ENCODE data around the gene CEPT1.
A peak's percentile ranks its signal among the peaks of the same experiment; 100 is the strongest.

The CEPT1 gene

DNA sequence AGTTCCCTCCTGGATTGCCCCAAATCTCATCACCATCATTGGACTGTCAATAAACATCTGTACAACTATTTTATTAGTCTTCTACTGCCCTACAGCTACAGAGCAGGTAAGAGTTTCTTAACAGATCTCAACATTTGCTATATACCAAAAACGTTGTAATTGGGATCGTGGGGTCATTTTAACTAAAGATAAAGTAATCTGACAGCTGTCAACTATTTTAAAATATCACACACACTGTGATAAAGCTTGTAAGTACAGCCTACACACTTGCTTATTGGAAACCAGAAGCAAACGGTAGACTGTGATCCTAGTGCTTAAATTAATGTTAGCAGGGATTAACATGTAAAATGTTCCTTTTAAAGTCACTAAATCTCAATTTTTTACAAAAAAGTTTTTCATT lies 7.9 kb downstream of the CEPT1 start:
- no peak for DNase-seq

DNA sequence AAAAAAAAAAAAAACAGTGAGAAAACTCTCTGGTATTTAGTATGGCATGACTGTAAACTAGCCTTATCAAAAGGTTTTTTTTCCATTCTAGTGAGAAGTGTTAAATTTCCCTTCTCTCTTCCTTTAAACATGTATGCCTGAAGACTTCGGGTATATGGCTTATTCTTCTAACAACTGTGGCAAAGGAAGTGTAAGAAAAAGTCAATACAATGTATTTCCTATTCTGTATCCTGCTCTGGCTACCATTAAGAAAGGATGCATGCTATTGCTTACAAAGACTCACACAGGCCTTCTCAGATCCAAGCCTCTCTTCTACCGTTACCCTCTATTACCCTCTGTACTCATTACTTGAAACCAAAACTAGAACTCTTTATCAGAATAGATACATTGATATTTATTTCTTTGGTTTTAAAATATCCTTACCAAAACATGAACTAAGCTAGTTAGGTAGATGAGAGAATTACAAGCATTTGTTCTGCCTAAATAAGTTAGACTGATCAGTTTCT lies 8.4 kb downstream of the CEPT1 start:
- no peak for DNase-seq

DNA sequence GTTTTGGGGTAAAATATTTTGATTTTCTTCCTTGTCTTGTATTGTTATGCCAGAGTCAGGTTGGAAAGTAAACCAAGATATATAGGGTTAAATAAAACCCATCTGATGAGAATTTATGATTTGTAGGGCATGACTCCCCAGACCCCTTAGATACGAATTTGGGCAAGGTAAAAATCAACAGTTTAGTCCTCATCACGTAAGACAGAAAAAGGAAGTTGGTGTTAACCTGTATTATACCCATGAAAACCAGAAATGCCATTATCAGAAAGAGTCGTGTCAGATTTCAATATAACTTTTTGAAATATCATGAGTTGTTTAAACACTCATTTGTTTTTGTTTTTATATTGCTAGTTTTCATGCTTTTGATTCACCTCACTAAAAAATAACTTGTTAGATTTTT lies 11.8 kb downstream of the CEPT1 start:
- DNase-seq: no peak

DNA sequence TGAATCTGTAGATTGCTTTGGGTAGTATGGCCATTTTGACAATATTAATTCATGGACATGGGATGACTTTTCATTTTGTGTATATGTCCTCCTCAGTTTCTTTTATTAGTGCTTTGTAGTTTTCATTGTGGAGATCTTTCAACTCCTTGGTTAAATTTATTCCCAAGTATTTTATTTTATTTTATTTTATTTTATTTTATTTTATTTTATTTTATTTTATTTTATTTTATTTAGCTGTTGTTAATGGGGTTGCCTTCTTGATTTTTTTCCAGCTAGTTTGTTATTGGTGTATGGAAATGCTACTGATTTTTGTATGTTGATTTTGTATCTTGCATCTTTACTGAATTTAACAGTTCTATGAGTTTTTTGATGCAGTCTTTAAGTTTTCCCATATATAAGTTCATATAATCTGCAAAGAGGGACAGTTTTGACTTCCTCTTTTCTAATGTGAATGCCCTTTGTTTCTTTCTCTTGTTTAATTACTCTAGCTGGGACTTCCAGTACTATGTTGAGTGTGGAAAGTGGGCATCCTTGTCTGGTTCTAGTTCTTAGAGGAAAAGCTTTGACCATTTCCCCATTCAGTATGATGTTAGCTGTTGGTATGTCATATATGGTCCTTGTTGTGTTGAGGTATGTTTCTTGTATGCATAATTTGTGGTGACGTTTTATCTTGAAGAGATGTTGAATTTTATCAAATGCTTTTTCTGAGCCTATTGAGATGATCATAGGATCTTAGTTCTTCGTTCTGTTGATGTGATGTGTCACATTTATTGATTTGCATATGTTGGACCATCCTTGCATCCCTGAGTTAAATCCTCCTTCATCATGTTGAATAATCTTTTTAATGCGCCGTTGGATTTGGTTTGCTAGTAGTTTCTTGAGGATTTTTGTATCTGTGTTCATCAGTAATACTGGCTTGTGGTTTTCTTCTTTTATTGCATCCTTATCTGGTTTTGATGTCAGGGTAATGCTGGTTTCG lies 14.3 kb downstream of the CEPT1 start:
- DNase-seq: no peak

DNA sequence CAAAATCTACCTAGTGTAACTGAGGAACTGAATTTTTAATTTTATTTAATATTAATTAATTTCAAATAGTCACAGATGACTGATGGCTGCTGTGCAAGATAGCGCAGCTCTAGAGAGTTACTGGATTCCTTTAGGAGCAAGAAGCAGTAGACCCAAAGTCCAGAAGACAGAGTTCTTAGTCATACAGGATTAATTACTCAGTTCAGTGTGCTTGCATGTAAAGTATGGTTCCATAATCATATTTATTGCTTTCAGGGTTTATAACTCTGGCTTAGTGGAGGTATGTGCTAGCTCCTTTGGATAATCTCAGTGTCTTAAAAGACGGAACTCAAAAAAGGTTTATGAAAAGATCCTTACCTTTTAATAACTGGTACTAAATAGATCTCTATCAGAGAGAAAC lies 17.4 kb downstream of the CEPT1 start:
- no peak for DNase-seq

DNA sequence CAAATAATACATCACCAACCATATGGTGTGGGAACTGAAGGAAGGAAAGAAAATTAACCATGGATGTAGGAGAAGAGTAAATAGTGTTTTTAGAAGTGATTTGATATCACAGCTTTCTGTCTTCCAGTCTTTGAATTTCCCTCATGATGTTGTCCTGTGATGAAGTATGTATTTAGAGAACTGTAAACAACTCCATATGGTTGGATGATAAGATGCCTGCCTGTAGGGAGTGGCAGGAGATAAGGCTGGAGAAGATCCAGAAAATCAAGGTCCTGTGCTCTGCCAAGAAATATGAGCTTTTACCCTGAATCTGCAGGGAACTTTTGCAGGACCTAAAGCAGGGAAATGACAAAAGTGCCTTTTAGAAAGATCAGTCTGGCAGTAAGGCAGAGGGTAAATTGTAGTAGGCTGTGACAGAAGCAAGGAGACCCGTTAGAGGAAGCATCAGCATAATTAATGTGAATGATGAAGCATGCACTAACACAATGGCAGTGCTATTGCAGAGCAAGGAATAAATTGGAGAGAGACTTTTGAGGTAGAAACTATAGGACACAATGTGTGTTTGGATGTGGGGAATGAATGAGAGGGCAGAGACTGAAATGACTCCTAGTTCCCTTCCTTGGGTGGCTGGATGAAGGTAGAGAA lies 21.9 kb downstream of the CEPT1 start:
- DNase-seq: peak; percentile 19

DNA sequence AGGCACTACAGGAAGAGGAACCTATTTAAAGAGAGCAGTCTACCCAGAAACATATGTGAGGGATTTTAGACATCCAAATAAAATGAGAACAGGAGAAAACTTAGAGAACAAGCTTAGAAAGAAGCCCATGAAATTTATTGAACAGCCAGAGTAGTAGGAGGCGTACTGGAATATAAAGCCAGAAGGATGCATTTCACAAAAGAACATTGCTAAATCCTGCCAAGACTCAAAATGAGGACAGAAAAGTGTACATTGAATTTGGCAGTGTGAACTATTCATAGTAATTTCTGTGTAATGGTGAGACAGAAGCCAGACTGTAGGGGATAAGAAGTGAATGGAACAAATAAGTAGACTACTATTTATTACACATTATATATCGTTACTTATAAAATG lies 22.5 kb downstream of the CEPT1 start:
- no peak for DNase-seq

DNA sequence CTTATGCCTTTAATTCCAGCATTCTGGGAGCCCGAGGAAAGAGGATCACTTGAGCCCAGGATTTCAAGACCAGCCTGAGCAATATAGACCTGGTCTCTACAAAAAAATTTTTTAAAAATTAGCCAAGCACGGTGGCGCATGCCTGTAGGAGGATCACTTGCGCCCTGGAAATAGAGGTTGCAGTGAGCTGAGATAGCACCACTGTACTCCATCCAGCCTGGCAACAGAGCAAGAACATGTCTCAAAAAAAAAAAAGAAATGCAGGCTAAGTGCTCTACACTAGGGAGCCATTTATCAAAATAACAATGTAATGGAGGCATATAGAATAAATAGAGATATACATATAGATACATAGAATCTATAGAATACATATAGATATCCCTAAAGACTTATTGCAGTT lies 23.3 kb downstream of the CEPT1 start:
- DNase-seq: no peak

DNA sequence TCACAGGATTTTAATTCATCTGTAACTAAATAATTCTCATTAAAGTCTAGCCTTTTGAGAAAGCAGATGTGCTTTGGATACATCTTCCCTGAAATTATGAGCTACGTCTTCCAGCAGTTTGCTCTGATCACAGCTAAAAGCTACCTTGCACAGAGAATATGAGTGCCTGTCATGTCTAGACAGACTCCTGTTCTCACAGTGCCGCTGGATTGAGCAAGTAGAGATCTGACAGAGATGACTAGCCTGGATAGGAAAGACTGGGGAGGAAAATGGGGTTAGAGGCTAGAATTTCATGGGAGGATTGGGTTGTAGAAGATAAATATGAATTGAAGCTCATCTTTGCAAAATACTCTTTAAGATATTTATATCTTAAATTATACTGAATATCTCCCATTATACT lies 24.1 kb downstream of the CEPT1 start:
- DNase-seq: no peak

DNA sequence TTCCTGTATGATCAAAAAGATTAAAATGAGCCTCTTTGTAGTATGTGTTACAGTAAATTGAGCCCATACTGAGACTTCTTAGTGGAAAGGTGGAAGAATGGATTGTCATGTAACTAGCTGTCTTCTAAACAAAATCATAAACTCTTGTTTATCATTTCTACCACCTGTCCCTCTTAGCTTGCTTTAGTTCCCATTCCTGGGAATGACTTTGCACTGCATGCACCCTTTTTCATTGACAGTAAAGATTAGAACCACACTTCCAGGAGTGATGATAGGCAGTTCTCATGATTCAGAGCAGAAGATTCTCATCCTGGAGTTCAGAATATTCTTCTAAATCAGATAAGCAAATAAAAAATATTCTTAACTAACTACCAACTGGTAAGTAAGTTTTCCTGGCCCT lies 32.4 kb downstream of the CEPT1 start:
- no peak for DNase-seq

DNA sequence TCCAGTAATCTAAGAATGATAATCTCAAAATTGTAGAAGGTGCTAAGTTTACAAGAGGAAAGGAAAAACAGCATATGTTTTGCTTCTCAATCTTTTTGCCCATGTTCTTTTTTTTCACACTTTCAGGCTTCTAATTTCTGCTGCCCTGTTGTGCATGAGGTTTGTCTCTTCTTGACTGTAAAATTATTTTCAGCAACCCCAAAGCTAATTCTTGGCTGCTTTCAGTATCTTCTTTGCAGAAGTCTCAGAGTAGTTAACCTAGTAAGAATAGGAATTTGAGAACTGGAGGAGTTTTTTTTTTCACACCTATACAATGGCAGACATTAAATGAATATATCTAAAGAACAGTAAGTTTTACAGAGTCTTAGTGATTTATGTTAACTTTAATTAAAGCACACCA lies 34.0 kb downstream of the CEPT1 start:
- DNase-seq: no peak

DNA sequence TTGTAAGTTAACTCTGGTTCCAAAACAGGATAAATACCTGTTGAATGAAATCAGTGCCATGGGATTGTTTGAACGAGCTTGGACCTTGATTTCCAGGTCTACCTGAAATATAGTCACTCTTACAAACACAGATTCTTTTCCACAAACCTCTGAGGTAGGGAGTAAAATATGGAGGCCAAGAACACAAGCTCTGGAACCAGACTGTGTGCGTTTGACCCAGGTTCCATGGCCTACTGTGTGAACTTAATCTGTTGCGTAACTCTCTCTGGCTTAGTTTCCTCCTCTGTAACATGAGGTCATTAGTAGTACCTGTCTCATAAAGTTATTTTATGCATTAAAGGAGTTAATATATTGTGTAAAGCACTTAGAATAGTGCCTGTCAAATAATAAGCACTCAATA lies 35.3 kb downstream of the CEPT1 start:
- no peak for DNase-seq

DNA sequence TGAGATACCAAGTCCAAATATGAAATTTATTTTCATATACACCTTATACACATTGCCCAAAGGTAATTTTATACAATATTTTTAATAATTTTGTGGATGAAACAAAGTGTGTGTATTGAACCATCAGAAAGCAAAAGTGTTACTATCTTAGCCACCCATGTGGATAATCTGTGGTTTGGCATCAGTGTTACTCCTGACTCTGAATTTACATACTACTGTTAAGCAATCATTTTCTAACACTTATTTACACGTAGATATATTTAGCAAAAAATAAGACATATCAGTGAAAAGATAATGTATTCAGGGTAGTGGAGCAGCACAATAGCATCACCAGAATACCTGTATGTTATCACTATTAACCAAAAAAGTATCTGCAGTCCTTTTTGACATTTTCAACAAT lies 36.7 kb downstream of the CEPT1 start:
- no peak for DNase-seq

DNA sequence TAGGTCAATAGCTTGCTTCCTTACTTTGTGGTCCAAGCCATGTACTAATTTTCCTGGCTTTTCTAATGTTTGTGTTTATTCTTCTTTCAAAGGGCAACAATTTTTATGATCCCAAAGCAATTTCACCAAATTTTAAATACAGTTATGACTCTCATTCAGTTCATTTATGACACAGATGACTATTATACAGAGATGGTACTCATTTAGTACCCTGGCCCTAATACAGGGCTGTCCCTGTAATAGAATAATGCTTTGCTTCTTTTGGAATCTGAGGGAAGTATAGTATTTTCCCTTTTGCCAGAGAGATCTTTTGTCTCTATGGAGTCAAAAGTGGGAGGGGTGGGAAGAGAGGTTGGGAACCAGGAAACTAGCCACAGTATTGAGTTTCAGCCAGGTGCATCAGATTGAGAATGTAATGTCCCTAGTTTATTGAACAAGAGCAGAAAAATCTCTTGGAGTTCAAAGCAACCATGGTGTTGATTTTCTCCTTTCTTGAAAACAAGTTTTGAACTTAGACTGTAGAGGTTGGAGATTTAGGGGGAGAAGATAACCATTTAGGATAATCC lies 40.0 kb downstream of the CEPT1 start:
- DNase-seq: no peak

DNA sequence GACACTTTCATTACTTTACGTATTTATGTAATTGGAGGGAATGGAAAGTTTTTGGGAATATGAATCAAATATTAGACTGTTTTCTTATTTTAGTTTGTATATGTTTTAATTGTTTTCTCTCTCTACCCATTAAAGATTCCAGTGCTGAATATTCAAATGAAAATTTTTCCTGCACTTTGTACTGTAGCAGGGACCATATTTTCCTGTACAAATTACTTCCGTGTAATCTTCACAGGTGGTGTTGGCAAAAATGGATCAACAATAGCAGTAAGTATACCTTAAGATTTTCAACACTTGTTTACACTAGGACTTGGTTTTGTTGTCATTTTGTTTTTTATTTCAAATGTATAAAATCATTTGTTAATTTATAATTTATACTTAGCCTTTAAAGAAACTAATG lies 42.0 kb downstream of the CEPT1 start:
- DNase-seq: no peak

DNA sequence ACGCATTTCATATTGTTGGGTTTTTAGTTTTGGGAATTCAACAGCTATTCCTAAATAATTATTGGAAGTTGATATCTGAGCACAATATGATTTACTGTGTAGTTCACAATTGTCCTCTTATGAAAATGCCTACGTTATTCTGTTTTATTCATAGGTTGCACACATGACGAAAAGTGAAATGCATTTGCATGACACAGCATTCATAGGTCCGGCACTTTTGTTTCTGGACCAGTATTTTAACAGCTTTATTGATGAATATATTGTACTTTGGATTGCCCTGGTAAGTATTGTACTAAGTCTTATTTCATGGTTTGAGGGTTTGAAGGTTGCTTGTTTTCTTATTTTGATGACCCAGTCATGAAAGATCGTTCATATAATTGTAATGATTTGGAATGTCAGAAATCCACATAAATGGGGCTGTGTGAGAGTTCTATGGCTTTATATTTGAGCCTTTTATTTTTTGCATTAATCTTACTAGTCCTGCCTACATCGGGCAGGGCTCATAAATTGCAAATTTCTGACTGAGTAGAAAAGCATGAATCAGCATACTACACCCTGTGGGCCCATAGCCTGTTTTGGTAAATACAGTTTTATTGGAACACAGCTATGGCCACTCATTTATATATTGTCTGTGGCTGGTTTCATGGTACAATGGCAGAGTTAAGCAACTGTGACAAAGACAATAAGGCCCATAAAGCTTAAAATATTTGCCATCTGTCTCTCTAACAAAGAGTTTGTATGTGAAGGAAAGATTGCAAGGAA lies 43.5 kb downstream of the CEPT1 start:
- no peak for DNase-seq

DNA sequence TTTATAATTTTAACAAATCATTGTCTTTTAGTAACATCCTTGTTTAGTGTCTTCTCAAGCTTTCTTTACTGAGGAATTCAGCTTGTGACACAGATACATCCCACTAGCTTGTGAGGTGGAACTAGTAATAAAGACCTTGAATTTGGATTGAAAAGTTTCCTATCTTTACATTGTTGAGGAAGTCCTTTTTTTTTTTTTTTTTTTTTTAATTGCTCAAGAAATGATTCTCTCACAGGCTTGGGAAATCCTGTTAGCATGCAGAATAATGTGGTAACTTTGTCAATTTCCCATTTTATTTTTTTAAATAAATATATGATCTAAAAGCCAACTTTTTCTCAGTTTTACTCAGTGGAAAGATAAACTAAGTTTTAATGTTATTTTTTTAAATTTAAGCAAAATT lies 44.6 kb downstream of the CEPT1 start:
- DNase-seq: no peak

DNA sequence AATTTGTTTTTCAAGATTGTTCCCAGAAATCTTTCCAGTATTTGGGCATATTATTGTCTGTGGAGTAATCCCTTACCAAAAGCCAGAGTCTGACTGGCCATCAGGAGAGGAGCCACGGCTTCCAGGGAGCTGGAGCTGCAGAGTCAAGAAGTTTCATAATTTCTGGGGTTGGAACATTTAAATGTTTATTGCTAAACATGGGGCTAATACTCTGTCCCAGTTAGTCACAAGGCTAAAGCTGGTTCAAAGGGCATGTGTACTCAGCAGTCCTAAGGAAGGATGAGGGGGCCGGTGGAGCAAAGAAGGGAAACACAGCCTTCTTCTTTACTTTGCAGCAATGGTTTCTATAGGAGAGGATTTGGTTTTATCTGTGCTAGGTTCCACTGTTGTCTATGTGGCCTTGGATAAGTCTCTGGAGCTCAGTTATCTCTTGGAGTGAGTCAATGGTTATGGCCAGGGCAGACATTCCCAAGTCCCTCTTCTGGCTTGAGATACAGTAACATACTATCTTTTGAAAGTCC lies 51.0 kb downstream of the CEPT1 start:
- no peak for DNase-seq

DNA sequence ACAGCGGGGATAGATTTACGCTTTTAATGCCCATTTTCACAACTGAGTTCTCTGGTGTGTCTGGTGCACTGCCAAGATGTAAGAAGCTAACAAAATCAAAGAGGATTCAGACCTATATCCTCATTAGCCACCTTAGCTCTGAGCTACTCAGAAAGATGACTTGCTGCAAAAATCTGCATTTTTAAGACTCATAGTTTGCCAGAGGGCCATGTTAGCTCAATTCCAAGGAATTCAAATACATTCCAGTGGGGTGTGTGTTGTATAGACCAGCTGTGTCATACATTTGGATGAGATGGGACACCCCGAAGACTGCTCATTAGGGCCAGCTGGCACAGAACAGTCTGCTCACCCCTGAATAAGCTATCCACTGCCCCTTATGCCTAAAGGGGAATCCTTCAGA lies 51.5 kb downstream of the CEPT1 start:
- no peak for DNase-seq

DNA sequence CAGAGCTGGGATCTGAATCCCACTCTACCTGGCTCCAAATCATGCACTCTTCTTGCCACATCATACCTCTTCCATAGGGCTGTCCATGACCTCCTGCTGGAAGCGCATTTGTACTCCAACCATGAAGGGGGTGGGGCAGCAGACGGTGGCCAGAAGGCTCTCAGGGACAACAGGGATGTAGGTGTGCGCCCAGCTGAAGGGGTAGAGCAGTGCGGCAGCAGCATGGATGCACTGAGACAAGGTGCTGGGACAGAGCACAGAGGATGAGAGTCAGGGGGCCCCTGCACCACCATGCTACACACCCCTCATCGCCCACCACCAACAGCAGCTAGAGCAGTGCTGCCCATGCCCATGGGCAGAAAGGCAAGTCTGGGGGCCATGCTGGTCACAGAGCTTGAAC lies 52.1 kb downstream of the CEPT1 start:
- DNase-seq: no peak

DNA sequence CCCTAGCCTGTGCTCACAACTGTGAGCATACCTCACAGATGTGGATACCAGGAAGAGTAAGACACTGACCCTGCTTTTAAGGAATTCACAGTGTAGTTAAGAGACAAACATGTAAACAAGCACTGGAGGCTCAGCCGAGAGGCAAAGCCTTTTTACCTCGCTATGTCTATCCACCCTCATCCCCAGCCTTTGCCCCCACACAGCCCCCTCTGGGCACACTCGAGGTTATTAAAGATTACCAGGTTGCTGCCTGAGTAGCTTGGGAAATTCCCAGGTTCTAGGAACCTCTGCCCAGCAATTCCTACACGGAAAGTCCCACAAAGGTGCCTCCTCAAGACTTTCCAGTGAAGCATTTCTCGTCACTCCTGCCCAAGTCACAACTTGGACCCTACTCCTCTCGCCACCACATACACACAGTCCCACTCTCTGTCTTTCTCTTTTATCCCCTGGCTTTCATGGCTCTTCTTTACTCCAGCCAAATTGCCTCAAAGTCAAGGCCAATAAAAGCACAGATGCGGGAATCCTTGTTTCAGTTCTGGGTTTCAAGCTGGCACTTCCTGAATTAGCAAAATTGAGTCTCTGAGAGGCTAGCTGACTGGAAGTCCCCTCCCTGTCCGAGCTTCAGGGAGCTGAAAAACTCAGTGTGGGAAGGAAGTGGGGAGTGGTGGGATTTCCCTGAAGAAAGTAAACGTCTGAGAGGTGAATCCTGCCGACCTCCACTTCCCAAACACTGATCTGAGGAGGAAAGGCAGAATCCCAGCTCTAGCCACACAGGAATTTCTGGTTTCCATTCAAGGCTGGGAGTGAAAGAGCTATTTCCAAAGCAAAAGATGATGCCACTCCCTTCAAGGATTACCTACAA lies 52.9 kb downstream of the CEPT1 start:
- no peak for DNase-seq

All from NCI-H1092 treated with DMSO at 0.1 percent for 48 hours (cell line).